HepG2 (cell line): ENCODE measurements around the gene PIM3. TPM values are rescaled to one million over a fixed set of nuclear protein-coding genes. Genes with fewer than 3 reads are reported as not detected.

Experiments
- ATAC-seq: fragments of 200-7000 bp; cut with Tn5 transposase; 3 replicates; pipeline ENCODE4 v1.9.1; 2020; ENCODE audit warnings: mild to moderate bottlenecking, moderate library complexity
- BruUV-seq: library from RNA; stranded (reverse); fragments of 400-500 nt; replicated peaks from 2 replicates; lab custom pipeline; 2021; lab: Mats Ljungman, UMichigan
- CTCF ChIA-PET: fragments of 300-600 bp; formaldehyde crosslinking; extraction: SDS; loops from one replicate; lab custom pipeline; 2021; ENCODE audit warnings: low total read pairs, inconsistent platforms, low intra/inter-chr PET ratio; lab: Yijun Ruan, JAX
- POLR2A ChIA-PET: fragments of 350-600 bp; sonication (Branson Sonifier 250); formaldehyde crosslinking; loops from one replicate; lab custom pipeline; 2020; ENCODE audit warnings: antibody characterized with exemption, inconsistent platforms; lab: Yijun Ruan, JAX
- DNase-seq: peaks from one replicate; pipeline ENCODE4 v3.0.0-alpha.2; 2015; ENCODE audit warnings: low spot score
- FAIRE-seq: peaks from 3 replicates; lab custom pipeline; 2011; peaks lifted over from hg19 to GRCh38; lab: Jason Lieb, UNC
- H2AFZ ChIP-seq: one replicate; pipeline ENCODE4 v1.6.1; 2011; ENCODE audit warnings: low read length, inconsistent platforms
- H3K27ac ChIP-seq: fragments of 300-600 bp; 3 replicates; pipeline ENCODE4 v1.8.0; 2011; ENCODE audit warnings: mixed run types, mild to moderate bottlenecking, mixed read lengths, low read length, inconsistent platforms; ENCODE audit not compliant: insufficient read depth; ENCODE audit errors: extremely low read length
- H3K27me3 ChIP-seq, 2 experiments: fragments of 200-600 bp in 1 of 2; 2 replicates in 1 of 2; 3 replicates in 1 of 2; pipeline versions ENCODE4 v1.6.0 to v1.8.0; 2011; ENCODE audit warnings: low read length in 2 of 2, mild to moderate bottlenecking in 2 of 2, moderate library complexity in 2 of 2, inconsistent platforms in 1 of 2; ENCODE audit not compliant: insufficient read depth in 2 of 2, control insufficient read depth in 1 of 2
- H3K36me3 ChIP-seq, 2 experiments: fragments of 200-600 bp in 1 of 2; replicated peaks in 1 of 2; 2 replicates in 1 of 2; 3 replicates in 1 of 2; pipeline versions ENCODE4 v1.5.1 to v1.8.0; 2011; ENCODE audit warnings: low read length in 2 of 2, inconsistent platforms in 1 of 2; ENCODE audit not compliant: insufficient read depth in 2 of 2, control insufficient read depth in 1 of 2
- H3K4me1 ChIP-seq: 2 replicates; pipeline ENCODE4 v1.5.1; 2012; ENCODE audit warnings: low read length, inconsistent platforms; ENCODE audit not compliant: insufficient read depth
- H3K4me2 ChIP-seq: 2 replicates; pipeline ENCODE4 v1.6.0; 2011; ENCODE audit warnings: low read depth, low read length, inconsistent platforms
- H3K4me3 ChIP-seq, 3 experiments: fragments of 200-600 bp in 1 of 3; sonication (generic), shearing (Covaris generic) in 1 of 3; replicated peaks in 1 of 3; 2 replicates each; pipeline ENCODE4 v1.5.1; 2011 to 2016; ENCODE audit warnings: low read length in 3 of 3, inconsistent platforms in 2 of 3, low read depth in 2 of 3, mild to moderate bottlenecking in 2 of 3, control low read depth in 1 of 3, mixed read lengths in 1 of 3; ENCODE audit not compliant: insufficient read depth in 1 of 3
- H3K79me2 ChIP-seq: one replicate; pipeline ENCODE4 v1.6.1; 2011; ENCODE audit warnings: low read length, inconsistent platforms; ENCODE audit not compliant: insufficient read depth
- H3K9ac ChIP-seq: 2 replicates; pipeline ENCODE4 v1.6.0; 2011; ENCODE audit warnings: mild to moderate bottlenecking, low read depth, low read length, inconsistent platforms; ENCODE audit not compliant: insufficient read depth
- H3K9me3 ChIP-seq: 2 replicates; pipeline ENCODE4 v1.5.1; 2012; ENCODE audit warnings: mild to moderate bottlenecking, low read length
- H4K20me1 ChIP-seq: 2 replicates; pipeline ENCODE4 v1.6.0; 2011; ENCODE audit warnings: inconsistent platforms, mild to moderate bottlenecking, low read length, moderate library complexity; ENCODE audit not compliant: insufficient read depth
- CREB3 ChIP-seq: sonication (generic); formaldehyde crosslinking; IDR thresholded peaks from 2 replicates; pipeline ENCODE4 v1.5.0; 2020; ENCODE audit warnings: missing genetic modification reagents
- GABPB1 ChIP-seq: IDR thresholded peaks from 2 replicates; pipeline ENCODE4 v1.6.1; 2016; ENCODE audit warnings: mild to moderate bottlenecking, missing genetic modification reagents, moderate library complexity, missing compliant biosample characterization
- PCBP1 ChIP-seq: fragments of 200-400 bp; formaldehyde crosslinking; IDR thresholded peaks from 2 replicates; pipeline ENCODE4 v1.6.1; 2017; ENCODE audit warnings: mild to moderate bottlenecking, low read depth, low read length, borderline replicate concordance
- RBM22 ChIP-seq: fragments of 200-400 bp; formaldehyde crosslinking; optimal IDR thresholded peaks from 2 replicates; pipeline ENCODE3; 2017; ENCODE audit warnings: mild to moderate bottlenecking, low read length, moderate library complexity
- RFXAP ChIP-seq: sonication (generic); formaldehyde crosslinking; IDR thresholded peaks from 2 replicates; pipeline ENCODE4 v1.4.0; 2020; ENCODE audit warnings: missing genetic modification reagents, borderline replicate concordance
- SYNCRIP ChIP-seq: fragments of 200-400 bp; formaldehyde crosslinking; IDR thresholded peaks from 2 replicates; pipeline ENCODE4 v1.6.1; 2018; ENCODE audit warnings: mild to moderate bottlenecking, low read depth, low read length; ENCODE audit not compliant: insufficient read depth
- ZBTB38 ChIP-seq: sonication (generic); formaldehyde crosslinking; IDR thresholded peaks from 2 replicates; pipeline ENCODE4 v1.5.1; 2020; ENCODE audit warnings: mild to moderate bottlenecking, missing genetic modification reagents
- ZBTB40 ChIP-seq, 2 experiments: fragments of 450-650 bp in 1 of 2; sonication (generic) in 1 of 2; formaldehyde crosslinking in 1 of 2; IDR thresholded peaks; 2 replicates each; pipeline versions ENCODE4 v1.6.1 to v1.8.0; 2016 to 2022; ENCODE audit warnings: antibody characterized with exemption in 1 of 2, mild to moderate bottlenecking in 1 of 2, missing genetic modification reagents in 1 of 2
- ZNF275 ChIP-seq: sonication (generic); formaldehyde crosslinking; IDR thresholded peaks from 2 replicates; pipeline ENCODE4 v1.8.0; 2022; ENCODE audit warnings: missing genetic modification reagents, mild to moderate bottlenecking, inconsistent platforms, borderline replicate concordance
- WGBS: methylation state at CpG from one replicate; pipeline ENCODE4 v1.1.6; 2017; ENCODE audit warnings: low lambda C conversion rate; 5-methylcytosine and 5-hydroxymethylcytosine counted together
- in situ Hi-C: cut with HindIII; loops from 2 replicates; pipeline ENCODE4 v1.10.0; 2017; ENCODE audit warnings: low pct_unique_long_range_greater_than_20kb; ENCODE audit not compliant: extremely low pct_ligation_motif_present
- intact Hi-C: fragments of 100-400 bp; cut with micrococcal nuclease; formaldehyde crosslinking; loops from one replicate; pipeline ENCODE4 v1.10.0; 2022; ENCODE audit not compliant: unreplicated experiment
- polyA plus RNA-seq, 8 experiments: library from polyadenylated mRNA; depleted of rRNA in 3 of 8; stranded (reverse) in 7 of 8; unstranded in 1 of 8; fragments of >200 nt; fragmentation: Illumina TruSeq in 4 of 8; extraction: Trizol in 4 of 8; gene quantifications; 2 replicates each; pipeline versions ENCODE4 v1.2.1 to v1.2.3, GENCODE V29; 2011 to 2016; ENCODE audit warnings: low read depth in 4 of 8, missing spikeins in 1 of 8, mixed read lengths in 1 of 8; ENCODE audit not compliant: insufficient read depth in 1 of 8
- total RNA-seq, 5 experiments: library from RNA; depleted of rRNA; stranded (reverse); fragments of >200 nt; fragmentation: Illumina TruSeq; extraction: Trizol; gene quantifications; 2 replicates each; pipeline ENCODE4 v1.2.3, GENCODE V29; 2016; ENCODE audit warnings: low read depth in 1 of 5

The PIM3 gene
- total and polyA plus RNA-seq, 2 of the 13 experiments (the other 11 are each of a cell fraction or from before 2014, with no cell fraction given) = 21.6 to 31.2 TPM

- CTCF ChIA-PET = interaction anchor here (1.9 kb wide), 1 partner anchor 27 kb away, joined by 4 read pairs; no protein-coding TSS in a partner anchor
- no TSS peak for BruUV-seq
- 47% methylated on average over 3 of the region's 12 CpGs for WGBS
- no peak for TF ChIP-seq SYNCRIP
- TF ChIP-seq ZBTB38 (CRISPR knock-in tag) = no peak
- TF ChIP-seq PCBP1 = no peak
- TF ChIP-seq GABPB1 = 0 out of 2 replicates have a peak, but pooled peaks have one; percentile 12
- no peak for TF ChIP-seq ZBTB40 (IDR thresholded peaks at IDR 0.05)
- no peak for TF ChIP-seq ZBTB40 (CRISPR knock-in tag; IDR thresholded peaks at IDR 0.05)
- no peak for TF ChIP-seq ZNF275
- TF ChIP-seq RFXAP = no peak
- TF ChIP-seq RBM22 = no peak
- no peak for TF ChIP-seq CREB3 (CRISPR knock-in tag)
These were observed 2.7 kb upstream of the PIM3 start for GRCh38 chr22:49957826-49958365.

More at GRCh38 chr22:49957826-49958365, 2.7 kb upstream of the PIM3 start:
- Histone ChIP-seq H2AFZ (no peak overlapping the region), H3K4me1 (peaks cover 75% of the 10 kb centered on the region), H3K9ac (no peak overlapping the region), H3K79me2 (peaks cover 23% of the 10 kb centered on the region), H4K20me1 (peaks cover 13% of the 10 kb centered on the region), H3K9me3 (no peaks in the 10 kb centered on the region), H3K4me2 (peak overlapping the region; percentile 99), H3K27me3 (no peaks in the 10 kb centered on the region; a peak in 1 of 5 replicates), H3K36me3 (peaks cover 4 to 9% of the 10 kb centered on the region in 2 experiments; a peak in 4 of 5 replicates), H3K27ac (no peak overlapping the region), H3K4me3 (peak overlapping the region in 1 of 3 experiments; percentile 83; a peak in 1 of 6 replicates)
- intact Hi-C loops = no loop called here
- POLR2A ChIA-PET = interaction anchor here (12.9 to 18.6 kb wide), 3 partner anchors 6 to 23 kb away, joined by 283 to 722 read pairs (median 722); partner anchors contain the start of gene PIM3
- no peak for DNase-seq
- in situ Hi-C loops = no loop called here
- ATAC-seq = no peak
- FAIRE-seq = no peak
